K562 (cell line): ENCODE results near the gene TCF15. TPM values are rescaled to one million over a fixed set of nuclear protein-coding genes. Genes with fewer than 3 reads are reported as not detected.

Experiments used
- CHD4 ChIP-seq: fragments of 200-600 bp; sonication (generic); IDR thresholded peaks from 3 replicates; pipeline ENCODE4 v1.6.1; 2012; ENCODE audit warnings: low read depth, mild to moderate bottlenecking, mixed read lengths, low read length, inconsistent platforms; ENCODE audit not compliant: insufficient read depth, insufficient replicate concordance, poor library complexity, severe bottlenecking
- CREM ChIP-seq: IDR thresholded peaks from 2 replicates; pipeline ENCODE4 v1.6.1; 2014; ENCODE audit warnings: antibody characterized with exemption, low read depth
- CXXC5 ChIP-seq: fragments of 250-450 bp; sonication (Bioruptor Pico); IDR thresholded peaks from 2 replicates; pipeline ENCODE4 v1.8.0; 2022; ENCODE audit warnings: inconsistent platforms, mild to moderate bottlenecking, moderate library complexity
- ETV1 ChIP-seq: fragments of 450-650 bp; conservative IDR thresholded peaks from 2 replicates; pipeline ENCODE4 v1.6.1; 2016; ENCODE audit warnings: missing genetic modification characterization, control low read depth, low read depth, missing compliant biosample characterization
- FOSL1 ChIP-seq: fragments of 200-800 bp; sonication (Bioruptor generic); conservative IDR thresholded peaks from 2 replicates; pipeline ENCODE4 v1.6.1; 2016; ENCODE audit warnings: missing genetic modification characterization, missing compliant biosample characterization
- HNRNPUL1 ChIP-seq: fragments of 200-400 bp; formaldehyde crosslinking; IDR thresholded peaks from 2 replicates; pipeline ENCODE4 v1.6.1; 2017; ENCODE audit warnings: low read length
- TGIF2 ChIP-seq: sonication (generic); formaldehyde crosslinking; IDR thresholded peaks from 2 replicates; pipeline ENCODE4 v1.8.1; 2022; ENCODE audit warnings: mild to moderate bottlenecking, missing genetic modification reagents, moderate library complexity
- YY1 ChIP-seq, 3 experiments: IDR thresholded peaks; 2 replicates each; pipeline ENCODE4 v1.6.1; 2011; ENCODE audit warnings: low read length in 2 of 3, mild to moderate bottlenecking in 2 of 3, moderate library complexity in 2 of 3, borderline replicate concordance in 1 of 3, control low read depth in 1 of 3, low read depth in 1 of 3; ENCODE audit not compliant: insufficient read depth in 3 of 3, insufficient replicate concordance in 2 of 3, control insufficient read depth in 1 of 3, insufficient read length in 1 of 3; ENCODE audit errors: extremely low read depth in 1 of 3
- polyA plus RNA-seq, 8 experiments: library from polyadenylated mRNA; depleted of rRNA in 4 of 8; stranded (reverse) in 5 of 8; unstranded in 3 of 8; fragments of >200 nt; fragmentation: Nextera tagmentation in 2 of 8; fragmentation: Illumina TruSeq in 1 of 8; extraction: Ambion mirVana in 2 of 8; extraction: Trizol in 1 of 8; gene quantifications; 2 replicates each; pipeline versions ENCODE4 v1.2.1 to v1.2.3, GENCODE V29; 2011 to 2014; ENCODE audit warnings: inconsistent platforms in 1 of 8, missing spikeins in 1 of 8
- total RNA-seq, 7 experiments: library from RNA; depleted of rRNA in 6 of 7; stranded (reverse); fragments of >200 nt in 6 of 7; fragmentation: Illumina TruSeq in 2 of 7; extraction: Trizol in 2 of 7; gene quantifications; 2 replicates each; pipeline versions ENCODE4 v1.2.1 to v1.2.3, GENCODE V29; 2011 to 2021; ENCODE audit warnings: low replicate concordance in 1 of 7
- TF ChIP-seq, protein P1 (sequence below): fragments of 450-650 bp; formaldehyde crosslinking; IDR thresholded peaks from 2 replicates; pipeline ENCODE4 v1.4.0; 2020; ENCODE audit warnings: mild to moderate bottlenecking, moderate library complexity
- TF ChIP-seq, protein P2 (sequence below): sonication (generic); formaldehyde crosslinking; IDR thresholded peaks from 2 replicates; pipeline ENCODE4 v1.9.0; 2022; ENCODE audit warnings: mild to moderate bottlenecking, missing genetic modification reagents
- TF ChIP-seq, protein P3 (sequence below), 3 experiments: IDR thresholded peaks in 2 of 3; conservative IDR thresholded peaks in 1 of 3; 2 replicates each; pipeline ENCODE4 v1.5.1; 2011 to 2012; ENCODE audit warnings: low read length in 3 of 3, mild to moderate bottlenecking in 3 of 3, control low read depth in 2 of 3, improper control_type of control experiment in 1 of 3, inconsistent platforms in 1 of 3, low read depth in 1 of 3, mixed read lengths in 1 of 3, moderate library complexity in 1 of 3; ENCODE audit not compliant: insufficient read depth in 2 of 3
- TF ChIP-seq, protein P4 (sequence below): fragments of 250-450 bp; sonication (Bioruptor Pico); IDR thresholded peaks from 2 replicates; pipeline ENCODE4 v1.8.0; 2021; ENCODE audit warnings: mild to moderate bottlenecking, moderate library complexity
- TF ChIP-seq, protein P5 (sequence below): sonication (generic); formaldehyde crosslinking; IDR thresholded peaks from 2 replicates; pipeline ENCODE4 v1.8.0; 2022; ENCODE audit warnings: mild to moderate bottlenecking, missing genetic modification reagents
- TF ChIP-seq, protein P6 (sequence below): IDR thresholded peaks from 2 replicates; pipeline ENCODE4 v1.6.1; 2011; ENCODE audit warnings: borderline replicate concordance, low read depth, mild to moderate bottlenecking, moderate library complexity, low read length; ENCODE audit not compliant: insufficient read depth, poor library complexity, severe bottlenecking

The TCF15 gene
- total and polyA plus RNA-seq, 9 of the 15 experiments (the other 6 are each of a cell fraction or from before 2014, with no cell fraction given) = 0.04 to 5.0 (median 1.2) TPM

DNA sequence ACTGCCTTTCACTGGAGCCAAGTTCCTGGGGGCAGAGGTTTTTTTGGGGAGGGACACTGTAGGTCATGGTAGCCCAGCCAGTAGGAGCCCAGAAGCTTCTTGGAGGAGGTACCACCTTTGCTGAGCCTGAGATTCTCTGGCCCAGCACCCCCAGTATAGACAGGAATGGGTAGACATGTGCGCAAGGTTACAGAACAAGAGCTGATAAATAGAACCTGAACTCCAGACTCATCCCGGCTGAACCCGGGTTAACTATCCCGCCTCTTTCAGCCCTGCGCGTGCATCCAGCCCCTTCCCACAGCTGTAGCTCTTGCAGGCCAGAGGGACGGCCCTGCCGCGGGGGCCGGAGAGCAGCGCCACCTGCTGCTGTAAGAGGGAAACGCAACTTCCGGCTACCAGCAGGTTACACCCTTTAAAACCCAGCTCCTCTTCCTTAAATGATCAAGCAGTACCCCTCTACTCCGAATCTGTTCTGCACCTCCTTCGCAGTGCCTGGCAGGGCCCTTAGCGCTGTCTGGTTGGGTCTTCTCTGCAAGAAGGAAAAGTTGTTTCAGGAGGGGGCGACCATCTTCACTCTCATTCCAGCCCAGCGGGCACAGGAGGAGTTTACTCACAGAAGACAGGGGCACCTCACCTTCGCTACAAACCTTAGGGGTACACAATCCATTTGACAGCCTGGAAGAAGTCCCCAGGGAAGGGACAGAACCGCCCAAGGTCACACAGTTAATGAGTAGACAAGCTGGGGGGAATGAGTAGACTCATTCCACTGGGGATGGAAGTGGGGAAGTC, 35.4 kb upstream of the TCF15 start (continued):
- TF ChIP-seq, protein P1, sequence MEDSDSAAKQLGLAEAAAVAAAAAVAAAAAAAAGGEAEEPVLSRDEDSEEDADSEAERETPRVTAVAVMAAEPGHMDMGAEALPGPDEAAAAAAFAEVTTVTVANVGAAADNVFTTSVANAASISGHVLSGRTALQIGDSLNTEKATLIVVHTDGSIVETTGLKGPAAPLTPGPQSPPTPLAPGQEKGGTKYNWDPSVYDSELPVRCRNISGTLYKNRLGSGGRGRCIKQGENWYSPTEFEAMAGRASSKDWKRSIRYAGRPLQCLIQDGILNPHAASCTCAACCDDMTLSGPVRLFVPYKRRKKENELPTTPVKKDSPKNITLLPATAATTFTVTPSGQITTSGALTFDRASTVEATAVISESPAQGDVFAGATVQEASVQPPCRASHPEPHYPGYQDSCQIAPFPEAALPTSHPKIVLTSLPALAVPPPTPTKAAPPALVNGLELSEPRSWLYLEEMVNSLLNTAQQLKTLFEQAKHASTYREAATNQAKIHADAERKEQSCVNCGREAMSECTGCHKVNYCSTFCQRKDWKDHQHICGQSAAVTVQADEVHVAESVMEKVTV (CRISPR knock-in tag) = peak; percentile 74
- TF ChIP-seq, protein P2, sequence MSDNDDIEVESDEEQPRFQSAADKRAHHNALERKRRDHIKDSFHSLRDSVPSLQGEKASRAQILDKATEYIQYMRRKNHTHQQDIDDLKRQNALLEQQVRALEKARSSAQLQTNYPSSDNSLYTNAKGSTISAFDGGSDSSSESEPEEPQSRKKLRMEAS = peak; percentile 48; the same call in 1 of the 2 replicates
- TF ChIP-seq CREM = peak; percentile 31; the same call in 1 of the 2 replicates
- TF ChIP-seq TGIF2 (CRISPR knock-in tag) = no peak
- 0 out of 2 replicates have a peak, but pooled peaks have one; percentile 24 for TF ChIP-seq CXXC5 (CRISPR knock-in tag)
- TF ChIP-seq HNRNPUL1 = no peak
- TF ChIP-seq, protein P3, sequence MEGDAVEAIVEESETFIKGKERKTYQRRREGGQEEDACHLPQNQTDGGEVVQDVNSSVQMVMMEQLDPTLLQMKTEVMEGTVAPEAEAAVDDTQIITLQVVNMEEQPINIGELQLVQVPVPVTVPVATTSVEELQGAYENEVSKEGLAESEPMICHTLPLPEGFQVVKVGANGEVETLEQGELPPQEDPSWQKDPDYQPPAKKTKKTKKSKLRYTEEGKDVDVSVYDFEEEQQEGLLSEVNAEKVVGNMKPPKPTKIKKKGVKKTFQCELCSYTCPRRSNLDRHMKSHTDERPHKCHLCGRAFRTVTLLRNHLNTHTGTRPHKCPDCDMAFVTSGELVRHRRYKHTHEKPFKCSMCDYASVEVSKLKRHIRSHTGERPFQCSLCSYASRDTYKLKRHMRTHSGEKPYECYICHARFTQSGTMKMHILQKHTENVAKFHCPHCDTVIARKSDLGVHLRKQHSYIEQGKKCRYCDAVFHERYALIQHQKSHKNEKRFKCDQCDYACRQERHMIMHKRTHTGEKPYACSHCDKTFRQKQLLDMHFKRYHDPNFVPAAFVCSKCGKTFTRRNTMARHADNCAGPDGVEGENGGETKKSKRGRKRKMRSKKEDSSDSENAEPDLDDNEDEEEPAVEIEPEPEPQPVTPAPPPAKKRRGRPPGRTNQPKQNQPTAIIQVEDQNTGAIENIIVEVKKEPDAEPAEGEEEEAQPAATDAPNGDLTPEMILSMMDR (IDR thresholded peaks at IDR 0.05 in 2 of 3, conservative IDR thresholded peaks at IDR 0.05 in 1 of 3; ENCODE audit: insufficient read depth in 2 of 3, low read depth in 1 of 3, low read length in 3 of 3) = peak; percentile 83 to 90 (median 87)
- TF ChIP-seq, protein P4, sequence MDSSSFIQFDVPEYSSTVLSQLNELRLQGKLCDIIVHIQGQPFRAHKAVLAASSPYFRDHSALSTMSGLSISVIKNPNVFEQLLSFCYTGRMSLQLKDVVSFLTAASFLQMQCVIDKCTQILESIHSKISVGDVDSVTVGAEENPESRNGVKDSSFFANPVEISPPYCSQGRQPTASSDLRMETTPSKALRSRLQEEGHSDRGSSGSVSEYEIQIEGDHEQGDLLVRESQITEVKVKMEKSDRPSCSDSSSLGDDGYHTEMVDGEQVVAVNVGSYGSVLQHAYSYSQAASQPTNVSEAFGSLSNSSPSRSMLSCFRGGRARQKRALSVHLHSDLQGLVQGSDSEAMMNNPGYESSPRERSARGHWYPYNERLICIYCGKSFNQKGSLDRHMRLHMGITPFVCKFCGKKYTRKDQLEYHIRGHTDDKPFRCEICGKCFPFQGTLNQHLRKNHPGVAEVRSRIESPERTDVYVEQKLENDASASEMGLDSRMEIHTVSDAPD (CRISPR knock-in tag) = no peak
- TF ChIP-seq, protein P5, sequence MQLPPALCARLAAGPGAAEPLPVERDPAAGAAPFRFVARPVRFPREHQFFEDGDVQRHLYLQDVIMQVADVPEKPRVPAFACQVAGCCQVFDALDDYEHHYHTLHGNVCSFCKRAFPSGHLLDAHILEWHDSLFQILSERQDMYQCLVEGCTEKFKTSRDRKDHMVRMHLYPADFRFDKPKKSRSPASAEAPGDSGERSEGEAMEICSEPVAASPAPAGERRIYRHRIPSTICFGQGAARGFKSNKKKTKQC = 0 out of 2 replicates have a peak, but pooled peaks have one; percentile 32
- peak in 2 of 3 experiments; percentile 15 to 51 for TF ChIP-seq YY1 (IDR thresholded peaks at IDR 0.05; ENCODE audit: borderline replicate concordance in 1 of 3, control insufficient read depth in 1 of 3, extremely low read depth in 1 of 3, insufficient read depth in 3 of 3, insufficient read length in 1 of 3, insufficient replicate concordance in 2 of 3, low read depth in 1 of 3, low read length in 2 of 3)
- TF ChIP-seq CHD4 = no peak
- TF ChIP-seq ETV1 (tag) = peak; percentile 92
- TF ChIP-seq FOSL1 (tag) = no peak
- TF ChIP-seq, protein P6, sequence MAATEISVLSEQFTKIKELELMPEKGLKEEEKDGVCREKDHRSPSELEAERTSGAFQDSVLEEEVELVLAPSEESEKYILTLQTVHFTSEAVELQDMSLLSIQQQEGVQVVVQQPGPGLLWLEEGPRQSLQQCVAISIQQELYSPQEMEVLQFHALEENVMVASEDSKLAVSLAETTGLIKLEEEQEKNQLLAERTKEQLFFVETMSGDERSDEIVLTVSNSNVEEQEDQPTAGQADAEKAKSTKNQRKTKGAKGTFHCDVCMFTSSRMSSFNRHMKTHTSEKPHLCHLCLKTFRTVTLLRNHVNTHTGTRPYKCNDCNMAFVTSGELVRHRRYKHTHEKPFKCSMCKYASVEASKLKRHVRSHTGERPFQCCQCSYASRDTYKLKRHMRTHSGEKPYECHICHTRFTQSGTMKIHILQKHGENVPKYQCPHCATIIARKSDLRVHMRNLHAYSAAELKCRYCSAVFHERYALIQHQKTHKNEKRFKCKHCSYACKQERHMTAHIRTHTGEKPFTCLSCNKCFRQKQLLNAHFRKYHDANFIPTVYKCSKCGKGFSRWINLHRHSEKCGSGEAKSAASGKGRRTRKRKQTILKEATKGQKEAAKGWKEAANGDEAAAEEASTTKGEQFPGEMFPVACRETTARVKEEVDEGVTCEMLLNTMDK = peak; percentile 80
